ENCODE results near the gene CLPSL2.

DNA sequence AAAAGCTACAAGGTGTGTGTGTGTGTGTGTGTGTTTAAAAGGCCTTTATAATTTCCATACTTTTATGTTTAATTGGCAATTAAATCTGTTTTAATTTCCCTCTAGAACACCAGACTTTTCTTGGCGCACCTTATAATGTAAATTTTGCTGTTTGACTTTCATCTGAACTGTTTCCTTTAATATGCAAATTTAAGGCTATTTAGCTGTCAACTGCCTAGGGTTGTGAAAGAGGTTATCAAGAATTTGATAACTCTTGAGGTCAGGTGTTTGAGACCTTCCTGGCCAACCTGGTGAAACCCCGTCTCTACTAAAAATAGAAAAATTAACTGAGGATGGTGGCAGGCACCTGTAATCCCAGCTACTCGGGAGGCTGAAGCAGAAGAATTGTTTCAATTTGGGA lies 24.8 kb downstream of the CLPSL2 start:
- TF ChIP-seq, protein P1, sequence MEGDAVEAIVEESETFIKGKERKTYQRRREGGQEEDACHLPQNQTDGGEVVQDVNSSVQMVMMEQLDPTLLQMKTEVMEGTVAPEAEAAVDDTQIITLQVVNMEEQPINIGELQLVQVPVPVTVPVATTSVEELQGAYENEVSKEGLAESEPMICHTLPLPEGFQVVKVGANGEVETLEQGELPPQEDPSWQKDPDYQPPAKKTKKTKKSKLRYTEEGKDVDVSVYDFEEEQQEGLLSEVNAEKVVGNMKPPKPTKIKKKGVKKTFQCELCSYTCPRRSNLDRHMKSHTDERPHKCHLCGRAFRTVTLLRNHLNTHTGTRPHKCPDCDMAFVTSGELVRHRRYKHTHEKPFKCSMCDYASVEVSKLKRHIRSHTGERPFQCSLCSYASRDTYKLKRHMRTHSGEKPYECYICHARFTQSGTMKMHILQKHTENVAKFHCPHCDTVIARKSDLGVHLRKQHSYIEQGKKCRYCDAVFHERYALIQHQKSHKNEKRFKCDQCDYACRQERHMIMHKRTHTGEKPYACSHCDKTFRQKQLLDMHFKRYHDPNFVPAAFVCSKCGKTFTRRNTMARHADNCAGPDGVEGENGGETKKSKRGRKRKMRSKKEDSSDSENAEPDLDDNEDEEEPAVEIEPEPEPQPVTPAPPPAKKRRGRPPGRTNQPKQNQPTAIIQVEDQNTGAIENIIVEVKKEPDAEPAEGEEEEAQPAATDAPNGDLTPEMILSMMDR (IDR thresholded peaks at IDR 0.05), result no peak
- TF ChIP-seq POLR2AphosphoS5 (IDR thresholded peaks at IDR 0.05) (no peak), POLR2A (IDR thresholded peaks at IDR 0.05) (no peak), EP300 (IDR thresholded peaks at IDR 0.05) (no peak)
